ENCODE measurements around the gene ALS2. TPM values are rescaled to one million over a fixed set of nuclear protein-coding genes. Genes with fewer than 3 reads are reported as not detected.
A peak's percentile ranks its signal among the peaks of the same experiment; 100 is the strongest.

The ALS2 gene
- total RNA-seq, 1 experiment from 2014 or later, result 38.3 TPM

- no peaks in the 10 kb centered on the region; the same call in 1 of the 2 replicates for H3K36me3 ChIP-seq (ENCODE audit: control insufficient read depth, insufficient read depth, low read length)
- H3K36me3 Mint-ChIP-seq (ENCODE audit: insufficient read depth, unreplicated experiment), result peaks cover 40% of the 10 kb centered on the region
Observed at GRCh38 chr2:201758873-201759272, 21.9 kb downstream of the ALS2 start.

GRCh38 chr2:201758234-201758633 is 22.5 kb downstream of the ALS2 start:
- Mint-ChIP-seq H3K4me1 (ENCODE audit: low read depth, unreplicated experiment) (peaks cover 29% of the 10 kb centered on the region), H3K4me3 (ENCODE audit: unreplicated experiment) (peak overlapping the region; percentile 46), H3K36me3 (ENCODE audit: insufficient read depth, unreplicated experiment) (peaks cover 43% of the 10 kb centered on the region), H3K9me3 (ENCODE audit: unreplicated experiment) (no peaks in the 10 kb centered on the region), H3K27ac (ENCODE audit: unreplicated experiment) (no peak overlapping the region), H3K27me3 (ENCODE audit: insufficient read depth, unreplicated experiment) (no peaks in the 10 kb centered on the region)
- ChIA-PET POLR2A (interaction anchor here (0.8 kb wide), 1 partner anchor 22 kb away, joined by 3 read pairs; the partner anchor contains the start of gene ALS2), CTCF (no interaction called here)
- intact Hi-C loops (cut with micrococcal nuclease; ENCODE audit: unreplicated experiment), result no loop called here
- DNase-seq, result no peak
- peaks cover 36% of the 10 kb centered on the region for H3K4me1 ChIP-seq
- no peak overlapping the region for H3K4me3 ChIP-seq (ENCODE audit: low read depth, low read length)
- TF ChIP-seq, protein P1, sequence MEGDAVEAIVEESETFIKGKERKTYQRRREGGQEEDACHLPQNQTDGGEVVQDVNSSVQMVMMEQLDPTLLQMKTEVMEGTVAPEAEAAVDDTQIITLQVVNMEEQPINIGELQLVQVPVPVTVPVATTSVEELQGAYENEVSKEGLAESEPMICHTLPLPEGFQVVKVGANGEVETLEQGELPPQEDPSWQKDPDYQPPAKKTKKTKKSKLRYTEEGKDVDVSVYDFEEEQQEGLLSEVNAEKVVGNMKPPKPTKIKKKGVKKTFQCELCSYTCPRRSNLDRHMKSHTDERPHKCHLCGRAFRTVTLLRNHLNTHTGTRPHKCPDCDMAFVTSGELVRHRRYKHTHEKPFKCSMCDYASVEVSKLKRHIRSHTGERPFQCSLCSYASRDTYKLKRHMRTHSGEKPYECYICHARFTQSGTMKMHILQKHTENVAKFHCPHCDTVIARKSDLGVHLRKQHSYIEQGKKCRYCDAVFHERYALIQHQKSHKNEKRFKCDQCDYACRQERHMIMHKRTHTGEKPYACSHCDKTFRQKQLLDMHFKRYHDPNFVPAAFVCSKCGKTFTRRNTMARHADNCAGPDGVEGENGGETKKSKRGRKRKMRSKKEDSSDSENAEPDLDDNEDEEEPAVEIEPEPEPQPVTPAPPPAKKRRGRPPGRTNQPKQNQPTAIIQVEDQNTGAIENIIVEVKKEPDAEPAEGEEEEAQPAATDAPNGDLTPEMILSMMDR (IDR thresholded peaks at IDR 0.05; ENCODE audit: insufficient read depth in 1 of 2, low read depth in 1 of 2, low read length in 1 of 2, severe bottlenecking in 1 of 2, unreplicated experiment in 1 of 2), result no peak
- no peaks in the 10 kb centered on the region for H3K27me3 ChIP-seq (replicated peaks; ENCODE audit: control insufficient read depth, insufficient read depth, low read length)
- BruUV-seq (replicated peaks), result no TSS peak
- H3K36me3 ChIP-seq (ENCODE audit: control insufficient read depth, insufficient read depth, low read length), result no peaks in the 10 kb centered on the region; the same call in 1 of the 2 replicates
- H3K9me3 ChIP-seq, result no peaks in the 10 kb centered on the region

More at GRCh38 chr2:201758873-201759272, 21.9 kb downstream of the ALS2 start:
- POLR2A ChIA-PET, result interaction anchor here (0.8 kb wide), 1 partner anchor 22 kb away, joined by 3 read pairs; the partner anchor contains the start of gene ALS2
- H3K27me3 ChIP-seq (replicated peaks; ENCODE audit: control insufficient read depth, insufficient read depth, low read length), result no peaks in the 10 kb centered on the region
- BruUV-seq (replicated peaks), result no TSS peak
- TF ChIP-seq, protein P1 (IDR thresholded peaks at IDR 0.05; ENCODE audit: insufficient read depth in 1 of 2, low read depth in 1 of 2, low read length in 1 of 2, severe bottlenecking in 1 of 2, unreplicated experiment in 1 of 2), result no peak
- intact Hi-C loops (cut with micrococcal nuclease; ENCODE audit: unreplicated experiment), result no loop called here
- peaks cover 36% of the 10 kb centered on the region for H3K4me1 ChIP-seq
- H3K4me3 ChIP-seq (ENCODE audit: low read depth, low read length), result no peak overlapping the region
- no peaks in the 10 kb centered on the region for H3K27me3 Mint-ChIP-seq (ENCODE audit: insufficient read depth, unreplicated experiment)
- no peaks in the 10 kb centered on the region for H3K9me3 Mint-ChIP-seq (ENCODE audit: unreplicated experiment)
- H3K4me1 Mint-ChIP-seq (ENCODE audit: low read depth, unreplicated experiment), result peaks cover 24% of the 10 kb centered on the region
- H3K27ac Mint-ChIP-seq (ENCODE audit: unreplicated experiment), result no peak overlapping the region
- CTCF ChIA-PET, result interaction anchor here (0.6 kb wide), 1 partner anchor 1542 kb away, joined by 3 read pairs; no protein-coding TSS in a partner anchor
- H3K9me3 ChIP-seq, result no peaks in the 10 kb centered on the region
- DNase-seq, result no peak
- peak overlapping the region; percentile 46 for H3K4me3 Mint-ChIP-seq (ENCODE audit: unreplicated experiment)

DNA sequence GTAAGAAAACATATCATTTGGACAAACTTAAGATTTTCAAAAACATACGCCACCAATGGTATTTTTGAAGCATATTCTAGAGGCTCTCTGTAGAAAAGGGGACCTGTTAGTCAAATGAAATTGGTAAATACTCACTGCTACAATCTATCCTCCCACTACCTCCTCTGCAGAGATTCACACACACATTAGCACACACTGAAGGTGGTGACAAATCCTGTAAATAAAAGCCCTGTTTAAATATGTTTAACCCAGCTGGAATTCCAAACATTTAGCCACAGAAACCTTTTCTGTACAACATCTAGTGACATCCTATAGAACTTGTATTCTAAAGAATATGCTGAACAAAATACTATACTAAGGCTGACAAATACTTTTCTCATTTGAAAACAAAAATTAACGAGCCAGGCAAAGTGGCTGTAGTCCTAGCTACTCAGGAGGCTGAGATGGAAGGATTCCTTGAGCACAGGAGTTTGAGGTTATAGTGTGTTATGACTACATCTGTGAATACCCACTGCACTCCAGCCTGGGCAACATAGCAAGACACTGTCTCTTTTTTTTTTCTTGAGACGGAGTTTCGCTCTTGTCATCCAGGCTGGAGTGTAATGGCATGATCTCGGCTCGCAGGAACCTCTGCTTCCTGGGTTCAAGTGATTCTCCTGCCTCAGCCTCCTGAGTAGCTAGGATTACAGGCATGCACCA is 25.9 kb downstream of the ALS2 start:
- peaks cover 25% of the 10 kb centered on the region for H3K36me3 Mint-ChIP-seq (ENCODE audit: insufficient read depth, unreplicated experiment)
- peak overlapping the region; percentile 56 for H3K27ac Mint-ChIP-seq (ENCODE audit: unreplicated experiment)
- DNase-seq, result peak in 1 of 2 experiments; percentile 39
- H3K4me1 Mint-ChIP-seq (ENCODE audit: low read depth, unreplicated experiment), result peaks cover 29% of the 10 kb centered on the region
- BruUV-seq (replicated peaks), result no TSS peak
- intact Hi-C loops (cut with micrococcal nuclease; ENCODE audit: unreplicated experiment), result loop anchor here (1.0 to 5.0 kb wide), 2 partner anchors 26 to 153 kb away; no protein-coding TSS in a partner anchor
- no peaks in the 10 kb centered on the region for H3K27me3 Mint-ChIP-seq (ENCODE audit: insufficient read depth, unreplicated experiment)
- Histone ChIP-seq H3K4me3 (ENCODE audit: low read depth, low read length) (no peak overlapping the region), H3K27me3 (replicated peaks; ENCODE audit: control insufficient read depth, insufficient read depth, low read length) (no peaks in the 10 kb centered on the region), H3K4me1 (peaks cover 36% of the 10 kb centered on the region), H3K9me3 (no peaks in the 10 kb centered on the region), H3K36me3 (ENCODE audit: control insufficient read depth, insufficient read depth, low read length) (0 out of 2 replicates have a peak, but pooled peaks cover 1% of the 10 kb centered on the region)
- H3K4me3 Mint-ChIP-seq (ENCODE audit: unreplicated experiment), result no peak overlapping the region
- CTCF ChIA-PET, result no interaction called here
- H3K9me3 Mint-ChIP-seq (ENCODE audit: unreplicated experiment), result no peaks in the 10 kb centered on the region
- POLR2A ChIA-PET, result no interaction called here
- TF ChIP-seq, protein P1 (IDR thresholded peaks at IDR 0.05; ENCODE audit: insufficient read depth in 1 of 2, low read depth in 1 of 2, low read length in 1 of 2, severe bottlenecking in 1 of 2, unreplicated experiment in 1 of 2), result no peak
